Measurements from ENCODE around the gene SERPINB4. TPM values are rescaled to one million over a fixed set of nuclear protein-coding genes. Genes with fewer than 3 reads are reported as not detected.

SERPINB4 gene
- total RNA-seq, 4 donors from 2014 or later: 24.4 to 543 (median 216) TPM

DNA sequence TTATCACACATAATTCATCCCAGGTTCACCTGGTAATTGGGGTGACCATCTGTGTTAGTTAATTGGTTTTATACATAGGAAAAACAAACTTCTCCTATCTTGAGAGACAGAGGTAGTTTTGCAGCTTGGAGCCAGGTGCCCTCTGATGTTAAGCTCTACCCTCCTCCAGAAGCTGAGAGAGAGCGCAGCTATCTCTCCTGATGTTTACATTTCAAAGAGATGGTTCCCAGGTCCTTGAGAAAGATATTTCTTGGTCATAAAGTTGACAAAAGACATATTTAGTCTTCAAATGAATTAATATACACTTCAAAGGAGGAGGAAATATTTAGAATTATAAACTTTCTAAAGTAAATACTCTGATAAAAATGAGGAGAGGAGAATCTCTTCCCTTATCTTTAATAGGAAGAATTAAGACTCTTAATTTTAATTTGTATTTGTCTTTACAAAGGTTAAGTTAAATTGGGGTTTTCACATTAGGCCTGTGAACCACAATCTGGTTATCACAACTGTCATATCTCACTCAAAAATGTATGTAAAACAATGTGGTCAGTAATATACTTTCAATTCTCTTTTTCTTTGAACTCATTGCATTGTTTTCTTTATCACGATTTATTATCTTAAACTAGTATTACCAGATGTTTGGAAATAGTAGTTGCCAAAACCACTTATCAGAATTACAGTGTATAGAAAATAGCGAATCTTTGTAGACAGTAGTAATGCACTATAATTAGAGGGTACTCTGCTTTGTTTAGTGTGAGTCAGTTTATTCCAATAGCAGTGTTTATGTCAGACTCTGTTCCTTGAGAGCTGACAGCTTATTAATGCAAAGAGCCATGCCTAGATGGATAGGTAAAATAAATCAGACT, 26.8 kb downstream of the SERPINB4 start:
- H3K9me3 ChIP-seq: no peaks in the 10 kb centered on the region
- no peak for DNase-seq

DNA sequence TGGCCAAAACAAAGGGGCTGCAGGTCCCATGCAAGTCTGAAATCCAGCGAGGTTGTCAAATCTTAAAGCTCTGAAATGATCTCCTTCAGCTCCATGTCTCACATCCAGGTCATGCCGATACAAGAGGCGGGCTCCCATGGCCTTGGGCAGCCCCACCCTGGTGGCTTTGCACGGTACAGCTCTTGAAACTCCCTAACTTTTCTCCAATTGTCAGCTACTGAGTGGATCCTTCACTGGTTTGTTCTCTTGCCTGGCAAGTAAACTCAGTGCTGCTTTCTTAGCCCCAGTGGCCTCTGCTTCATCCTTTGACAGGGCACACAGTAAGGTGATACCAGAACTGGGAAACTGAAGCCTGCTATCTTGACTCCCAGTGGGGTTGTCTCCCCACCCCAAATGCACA, 30.6 kb downstream of the SERPINB4 start:
- DNase-seq: no peak
- no peaks in the 10 kb centered on the region for H3K36me3 ChIP-seq
- H3K27me3 ChIP-seq: no peaks in the 10 kb centered on the region
- intact Hi-C loops (cut with DNase I): no loop called here
- H3K4me1 ChIP-seq: peaks cover 0 to 20% (median 0%) of the 10 kb centered on the region in 3 donors
- no peaks in the 10 kb centered on the region for H3K9me3 ChIP-seq
- TF ChIP-seq, protein P1, sequence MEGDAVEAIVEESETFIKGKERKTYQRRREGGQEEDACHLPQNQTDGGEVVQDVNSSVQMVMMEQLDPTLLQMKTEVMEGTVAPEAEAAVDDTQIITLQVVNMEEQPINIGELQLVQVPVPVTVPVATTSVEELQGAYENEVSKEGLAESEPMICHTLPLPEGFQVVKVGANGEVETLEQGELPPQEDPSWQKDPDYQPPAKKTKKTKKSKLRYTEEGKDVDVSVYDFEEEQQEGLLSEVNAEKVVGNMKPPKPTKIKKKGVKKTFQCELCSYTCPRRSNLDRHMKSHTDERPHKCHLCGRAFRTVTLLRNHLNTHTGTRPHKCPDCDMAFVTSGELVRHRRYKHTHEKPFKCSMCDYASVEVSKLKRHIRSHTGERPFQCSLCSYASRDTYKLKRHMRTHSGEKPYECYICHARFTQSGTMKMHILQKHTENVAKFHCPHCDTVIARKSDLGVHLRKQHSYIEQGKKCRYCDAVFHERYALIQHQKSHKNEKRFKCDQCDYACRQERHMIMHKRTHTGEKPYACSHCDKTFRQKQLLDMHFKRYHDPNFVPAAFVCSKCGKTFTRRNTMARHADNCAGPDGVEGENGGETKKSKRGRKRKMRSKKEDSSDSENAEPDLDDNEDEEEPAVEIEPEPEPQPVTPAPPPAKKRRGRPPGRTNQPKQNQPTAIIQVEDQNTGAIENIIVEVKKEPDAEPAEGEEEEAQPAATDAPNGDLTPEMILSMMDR (IDR thresholded peaks at IDR 0.05): peak in 1 of 6 experiments; percentile 14
- no peak for TF ChIP-seq POLR2A (IDR thresholded peaks at IDR 0.05)
- peak overlapping the region in 2 of 4 donors; percentile 40 to 54 for H3K27ac ChIP-seq
- WGBS, 2 donors: 70 to 85% methylated on average over 4 of the region's 4 CpGs
- H3K4me3 ChIP-seq: no peak overlapping the region

More for the DNA sequence above, 26.8 kb downstream of the SERPINB4 start:
- no peaks in the 10 kb centered on the region for H3K36me3 ChIP-seq
- H3K4me1 ChIP-seq: peaks cover 0 to 20% (median 0%) of the 10 kb centered on the region in 3 donors
- H3K27ac ChIP-seq: no peak overlapping the region
- TF ChIP-seq, protein P1 (IDR thresholded peaks at IDR 0.05): no peak
- TF ChIP-seq POLR2A (IDR thresholded peaks at IDR 0.05): no peak
- intact Hi-C loops (cut with DNase I): no loop called here
- H3K27me3 ChIP-seq: no peaks in the 10 kb centered on the region
- H3K4me3 ChIP-seq: no peak overlapping the region
- WGBS, 2 donors: 33 to 35% methylated on average over 3 of the region's 3 CpGs

DNA sequence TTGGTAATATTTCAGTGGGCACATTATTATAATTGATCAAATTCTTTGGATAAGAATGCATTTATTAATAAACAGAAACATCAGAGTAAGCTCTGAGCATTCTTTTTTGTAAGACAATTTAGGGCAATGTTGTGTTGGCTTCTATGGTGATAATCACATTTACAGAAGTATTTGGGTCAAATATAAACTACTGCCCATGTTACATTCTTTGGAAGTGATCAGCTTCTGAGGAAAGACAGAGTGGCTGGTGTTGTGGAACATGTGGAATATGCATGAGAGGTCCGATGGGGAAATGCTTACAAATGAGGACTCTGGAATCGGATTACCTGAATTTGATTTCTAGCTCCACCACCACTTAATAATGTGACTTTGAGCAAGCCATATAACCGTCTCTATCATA, 37.5 kb downstream of the SERPINB4 start:
- Histone ChIP-seq H3K9me3 (no peaks in the 10 kb centered on the region), H3K27ac (no peak overlapping the region), H3K4me3 (no peak overlapping the region), H3K36me3 (no peaks in the 10 kb centered on the region), H3K27me3 (no peaks in the 10 kb centered on the region), H3K4me1 (peaks cover 0 to 31% (median 0%) of the 10 kb centered on the region in 3 donors)
- WGBS, 2 donors: 80 to 86% methylated on average over 3 of the region's 3 CpGs
- TF ChIP-seq, protein P1 (IDR thresholded peaks at IDR 0.05): no peak
- no peak for TF ChIP-seq POLR2A (IDR thresholded peaks at IDR 0.05)
- no peak for DNase-seq
- intact Hi-C loops (cut with DNase I): no loop called here

DNA sequence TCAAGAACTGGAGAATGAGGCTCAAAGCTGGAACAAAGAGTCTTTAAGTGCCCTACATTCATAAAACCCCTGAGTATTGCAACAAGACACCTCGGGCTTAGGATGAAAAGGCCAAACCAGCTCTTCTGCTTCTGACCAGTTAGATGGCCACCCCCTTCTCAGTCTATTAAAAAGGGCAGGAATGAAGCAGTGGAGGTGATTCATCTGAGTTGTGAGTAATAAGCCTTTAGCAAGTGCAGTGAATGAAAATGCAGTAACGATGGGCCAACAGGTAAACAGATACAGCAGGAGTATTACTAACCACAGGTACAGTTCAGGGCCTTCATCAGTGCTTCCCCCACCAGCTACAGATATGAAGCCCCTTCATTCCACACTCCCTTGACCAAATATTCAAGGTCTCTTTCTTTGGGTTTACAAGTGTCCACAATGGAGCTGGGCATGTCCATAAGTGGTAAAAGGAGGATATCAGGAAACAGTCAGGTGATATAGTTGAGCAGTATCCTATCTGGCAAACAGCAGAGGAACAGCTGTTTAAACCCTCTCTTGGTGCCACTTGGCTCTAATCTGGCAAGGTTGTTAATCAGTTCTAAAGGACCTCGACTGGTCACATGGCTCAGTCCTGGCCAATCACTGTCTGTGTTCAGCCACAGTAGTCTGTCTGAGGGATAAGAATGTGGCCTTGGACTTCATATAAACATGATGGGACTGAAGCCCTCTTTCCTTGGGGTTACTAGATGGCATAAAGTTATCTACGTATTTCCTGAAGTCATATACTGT, 39.1 kb downstream of the SERPINB4 start:
- Histone ChIP-seq H3K4me3 (no peak overlapping the region), H3K27ac (peak overlapping the region; percentile 49 to 85 (median 73)), H3K27me3 (no peaks in the 10 kb centered on the region), H3K36me3 (no peaks in the 10 kb centered on the region), H3K4me1 (peaks cover 0 to 31% (median 0%) of the 10 kb centered on the region in 3 donors), H3K9me3 (no peaks in the 10 kb centered on the region)
- no peak for TF ChIP-seq POLR2A (IDR thresholded peaks at IDR 0.05)
- TF ChIP-seq, protein P1 (IDR thresholded peaks at IDR 0.05): no peak
- 38 to 50% methylated on average over 4 of the region's 4 CpGs for WGBS, 2 donors
- intact Hi-C loops (cut with DNase I): no loop called here
- DNase-seq: no peak

DNA sequence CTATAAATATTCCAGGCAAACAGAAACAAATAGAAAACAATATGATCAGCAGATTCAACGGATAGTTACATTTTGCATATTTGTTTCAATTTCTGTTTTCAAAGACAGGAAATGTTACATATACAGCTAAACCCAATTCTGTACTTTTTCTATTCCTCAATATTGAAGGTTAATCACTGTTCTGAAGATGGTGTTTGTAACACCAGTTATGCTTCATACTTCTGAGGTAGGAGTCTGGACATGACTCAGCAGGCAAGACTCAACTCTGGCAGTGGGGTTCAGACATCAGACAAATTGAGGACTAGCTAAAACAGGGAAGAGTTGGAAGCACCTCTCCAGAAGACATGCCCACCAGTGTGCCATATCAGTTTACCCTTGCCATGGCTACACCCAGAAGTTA, 40.3 kb downstream of the SERPINB4 start:
- no peak for DNase-seq
- peak overlapping the region in 3 of 4 donors; percentile 69 to 85 (median 77) for H3K27ac ChIP-seq
- intact Hi-C loops (cut with DNase I): no loop called here
- 18 to 19% methylated on average over 1 of the region's 1 CpG for WGBS, 2 donors
- no peak overlapping the region for H3K4me3 ChIP-seq
- no peaks in the 10 kb centered on the region for H3K36me3 ChIP-seq
- peaks cover 0 to 31% (median 0%) of the 10 kb centered on the region in 3 donors for H3K4me1 ChIP-seq
- no peaks in the 10 kb centered on the region for H3K9me3 ChIP-seq
- TF ChIP-seq, protein P1 (IDR thresholded peaks at IDR 0.05): no peak
- TF ChIP-seq POLR2A (IDR thresholded peaks at IDR 0.05): no peak
- no peaks in the 10 kb centered on the region for H3K27me3 ChIP-seq

Measured in esophagus squamous epithelium (tissue), 5 donors.